ENCODE results near the gene FICD.
"Not testable (repeated sequence)": the region's sequence is repeated elsewhere in the genome, so short reads cannot be mapped to it uniquely, and the experiment has no call there.

The FICD gene

GRCh38 chr12:108484845-108485244 lies 30.2 kb upstream of the FICD start:
- Histone ChIP-seq H3K9me2 (replicated peaks; ENCODE audit: insufficient read depth, low read length) (no peaks in the 10 kb centered on the region), H4K20me1 (ENCODE audit: low read depth, low read length) (no peaks in the 10 kb centered on the region), H3K27ac (ENCODE audit: low read depth, low read length) (no peak overlapping the region), H3K4me3 (ENCODE audit: insufficient read depth, low read length, poor library complexity, severe bottlenecking) (no peak overlapping the region), H3K4me2 (ENCODE audit: low read depth, low read length, poor library complexity, severe bottlenecking) (no peak overlapping the region), H3K79me2 (ENCODE audit: insufficient read depth, low read length) (no peaks in the 10 kb centered on the region), H3K27me3 (ENCODE audit: low read length) (no peaks in the 10 kb centered on the region), H2AFZ (ENCODE audit: low read depth, low read length, severe bottlenecking) (no peak overlapping the region), H3K9ac (ENCODE audit: low read length) (no peak overlapping the region), H3K9me3 (ENCODE audit: insufficient read depth, low read length) (no peaks in the 10 kb centered on the region), H3F3A (ENCODE audit: insufficient read depth) (no peaks in the 10 kb centered on the region), H3K36me3 (ENCODE audit: low read length) (no peaks in the 10 kb centered on the region)
- TF ChIP-seq EZH2phosphoT487 (conservative IDR thresholded peaks at IDR 0.05; ENCODE audit: low read length): no peak
- TF ChIP-seq, protein P1, sequence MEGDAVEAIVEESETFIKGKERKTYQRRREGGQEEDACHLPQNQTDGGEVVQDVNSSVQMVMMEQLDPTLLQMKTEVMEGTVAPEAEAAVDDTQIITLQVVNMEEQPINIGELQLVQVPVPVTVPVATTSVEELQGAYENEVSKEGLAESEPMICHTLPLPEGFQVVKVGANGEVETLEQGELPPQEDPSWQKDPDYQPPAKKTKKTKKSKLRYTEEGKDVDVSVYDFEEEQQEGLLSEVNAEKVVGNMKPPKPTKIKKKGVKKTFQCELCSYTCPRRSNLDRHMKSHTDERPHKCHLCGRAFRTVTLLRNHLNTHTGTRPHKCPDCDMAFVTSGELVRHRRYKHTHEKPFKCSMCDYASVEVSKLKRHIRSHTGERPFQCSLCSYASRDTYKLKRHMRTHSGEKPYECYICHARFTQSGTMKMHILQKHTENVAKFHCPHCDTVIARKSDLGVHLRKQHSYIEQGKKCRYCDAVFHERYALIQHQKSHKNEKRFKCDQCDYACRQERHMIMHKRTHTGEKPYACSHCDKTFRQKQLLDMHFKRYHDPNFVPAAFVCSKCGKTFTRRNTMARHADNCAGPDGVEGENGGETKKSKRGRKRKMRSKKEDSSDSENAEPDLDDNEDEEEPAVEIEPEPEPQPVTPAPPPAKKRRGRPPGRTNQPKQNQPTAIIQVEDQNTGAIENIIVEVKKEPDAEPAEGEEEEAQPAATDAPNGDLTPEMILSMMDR (IDR thresholded peaks at IDR 0.05; ENCODE audit: insufficient read depth, low read length, poor library complexity, severe bottlenecking): no peak

DNA sequence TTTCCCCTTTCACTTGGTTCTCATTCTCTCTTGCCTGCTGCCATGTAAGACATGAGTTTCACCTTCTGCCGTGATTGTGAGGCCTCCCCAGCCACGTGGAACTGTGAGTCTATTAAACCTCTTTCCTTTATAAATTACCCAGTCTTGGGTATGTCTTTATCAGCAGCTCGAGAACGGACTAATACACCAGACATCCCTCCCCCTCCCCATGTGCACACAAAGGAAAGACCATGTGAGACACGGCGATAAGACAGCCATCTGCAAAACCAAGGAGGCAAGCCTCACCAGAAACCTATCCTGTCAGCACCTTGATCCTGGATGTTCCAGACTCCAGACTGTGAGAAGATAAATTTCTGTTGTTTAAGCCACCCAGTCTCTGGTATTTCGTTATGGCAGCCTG lies 29.7 kb upstream of the FICD start:
- not testable (repeated sequence) for H4K20me1 ChIP-seq (ENCODE audit: low read depth, low read length); H3K4me2 ChIP-seq (ENCODE audit: low read depth, low read length, poor library complexity, severe bottlenecking); H3K9ac ChIP-seq (ENCODE audit: low read length); H2AFZ ChIP-seq (ENCODE audit: low read depth, low read length, severe bottlenecking); H3K27me3 ChIP-seq (ENCODE audit: low read length); H3K27ac ChIP-seq (ENCODE audit: low read depth, low read length); H3K9me3 ChIP-seq (ENCODE audit: insufficient read depth, low read length); H3K36me3 ChIP-seq (ENCODE audit: low read length); H3F3A ChIP-seq (ENCODE audit: insufficient read depth); H3K9me2 ChIP-seq (replicated peaks; ENCODE audit: insufficient read depth, low read length); H3K4me3 ChIP-seq (ENCODE audit: insufficient read depth, low read length, poor library complexity, severe bottlenecking); H3K79me2 ChIP-seq (ENCODE audit: insufficient read depth, low read length)

GRCh38 chr12:108487029-108487428 lies 28.0 kb upstream of the FICD start:
- not testable (repeated sequence) for H3K27ac ChIP-seq (ENCODE audit: low read depth, low read length); H4K20me1 ChIP-seq (ENCODE audit: low read depth, low read length); H3K9ac ChIP-seq (ENCODE audit: low read length); H3K9me2 ChIP-seq (replicated peaks; ENCODE audit: insufficient read depth, low read length); H3K27me3 ChIP-seq (ENCODE audit: low read length); H2AFZ ChIP-seq (ENCODE audit: low read depth, low read length, severe bottlenecking); H3F3A ChIP-seq (ENCODE audit: insufficient read depth); H3K4me3 ChIP-seq (ENCODE audit: insufficient read depth, low read length, poor library complexity, severe bottlenecking); H3K9me3 ChIP-seq (ENCODE audit: insufficient read depth, low read length); H3K36me3 ChIP-seq (ENCODE audit: low read length); H3K4me2 ChIP-seq (ENCODE audit: low read depth, low read length, poor library complexity, severe bottlenecking); H3K79me2 ChIP-seq (ENCODE audit: insufficient read depth, low read length)

DNA sequence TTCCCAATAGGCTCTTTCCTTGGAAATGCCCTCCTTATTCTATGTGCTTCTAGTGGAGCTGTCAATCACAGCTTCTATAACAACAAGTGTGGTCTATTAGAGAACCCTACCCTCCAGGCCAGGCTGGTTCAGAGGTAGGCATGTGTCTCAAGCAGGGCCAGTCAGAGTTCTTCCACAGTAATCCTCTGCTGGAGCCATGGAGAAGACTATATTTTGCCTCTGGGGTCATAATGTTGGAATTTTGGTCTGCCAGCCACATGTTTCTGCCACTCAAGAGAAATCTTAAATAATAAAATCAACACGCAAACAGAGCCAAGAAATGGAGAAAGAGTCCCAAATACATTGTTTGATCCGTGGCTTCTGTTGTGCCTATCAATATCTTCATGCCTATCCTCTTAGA lies 23.8 kb upstream of the FICD start:
- H3K9me2 ChIP-seq (replicated peaks; ENCODE audit: insufficient read depth, low read length): no peaks in the 10 kb centered on the region
- H3K27me3 ChIP-seq (ENCODE audit: low read length): no peaks in the 10 kb centered on the region
- H2AFZ ChIP-seq (ENCODE audit: low read depth, low read length, severe bottlenecking): no peak overlapping the region
- H3K79me2 ChIP-seq (ENCODE audit: insufficient read depth, low read length): no peaks in the 10 kb centered on the region
- no peaks in the 10 kb centered on the region for H4K20me1 ChIP-seq (ENCODE audit: low read depth, low read length)
- TF ChIP-seq EZH2phosphoT487 (conservative IDR thresholded peaks at IDR 0.05; ENCODE audit: low read length): no peak
- TF ChIP-seq, protein P1 (IDR thresholded peaks at IDR 0.05; ENCODE audit: insufficient read depth, low read length, poor library complexity, severe bottlenecking): no peak
- no peaks in the 10 kb centered on the region for H3F3A ChIP-seq (ENCODE audit: insufficient read depth)
- no peaks in the 10 kb centered on the region for H3K36me3 ChIP-seq (ENCODE audit: low read length)
- no peak overlapping the region for H3K4me2 ChIP-seq (ENCODE audit: low read depth, low read length, poor library complexity, severe bottlenecking)
- H3K4me3 ChIP-seq (ENCODE audit: insufficient read depth, low read length, poor library complexity, severe bottlenecking): no peak overlapping the region
- no peak overlapping the region for H3K27ac ChIP-seq (ENCODE audit: low read depth, low read length)
- H3K9ac ChIP-seq (ENCODE audit: low read length): no peak overlapping the region
- H3K9me3 ChIP-seq (ENCODE audit: insufficient read depth, low read length): no peaks in the 10 kb centered on the region

Measured in SU-DHL-6 (cell line).